Activated naive CD4-positive, alpha-beta T cell treated with anti-CD3 and anti-CD28 coated beads, Interleukin-2, amount 10 ng/mL, durations not matched to agents 5 hours and 36 hours (primary cell): ENCODE results near the gene MAVS. TPM values are rescaled to one million over a fixed set of nuclear protein-coding genes. Genes with fewer than 3 reads are reported as not detected.

Source experiments
- microRNA-seq: library from miRNA; unstranded; fragments of <30 nt; microRNA quantifications from one replicate; pipeline ENCODE4 v1.2.0, GENCODE V29; 2022; ENCODE audit warnings: borderline microRNAs expressed, borderline replicate concordance
- total RNA-seq, 2 experiments: library from RNA; stranded (reverse); gene quantifications; one replicate each; pipeline ENCODE4 v1.2.3, GENCODE V29; 2021

MAVS gene
- total RNA-seq, result 10 to 100 TPM; 35.4 to 36.5 TPM

DNA sequence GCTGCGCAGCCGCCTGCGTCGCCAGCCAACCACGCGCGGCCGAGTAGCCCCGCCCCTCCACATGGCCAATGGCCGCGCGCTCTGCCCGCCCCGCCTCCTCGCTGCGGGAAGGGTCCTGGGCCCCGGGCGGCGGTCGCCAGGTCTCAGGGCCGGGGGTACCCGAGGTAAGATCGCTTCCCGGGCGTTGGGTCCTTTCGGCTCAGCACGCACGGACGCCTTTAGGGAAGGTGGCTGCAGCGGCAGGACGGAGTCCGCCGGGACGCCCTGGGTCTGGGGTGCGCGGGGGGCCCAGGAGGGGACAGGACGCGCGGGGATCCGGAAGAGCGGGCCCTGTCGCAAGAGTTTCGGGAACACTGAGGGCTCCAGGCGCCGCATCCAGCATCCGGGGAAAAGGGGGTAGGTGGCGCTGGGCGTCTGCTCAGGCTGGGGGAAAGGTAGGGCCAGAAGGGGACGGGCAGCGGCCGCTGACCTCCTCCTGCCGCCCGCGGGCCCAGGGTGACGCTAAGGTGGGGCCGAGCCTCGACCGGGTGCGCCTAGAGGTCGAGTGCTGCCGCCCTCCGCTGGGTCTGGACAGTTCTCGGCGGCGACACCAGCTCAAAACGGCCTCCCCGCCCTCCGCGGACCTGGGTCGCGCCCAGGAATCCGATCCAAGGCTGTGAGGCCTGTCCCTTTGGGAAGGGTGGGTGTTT, at the start of gene MAVS:
TSS of gene MAVS (plus strand) at position 95 of the 689 bp plus-strand sequence. CDS start 7,791 bp downstream, outside the sequence.

DNA sequence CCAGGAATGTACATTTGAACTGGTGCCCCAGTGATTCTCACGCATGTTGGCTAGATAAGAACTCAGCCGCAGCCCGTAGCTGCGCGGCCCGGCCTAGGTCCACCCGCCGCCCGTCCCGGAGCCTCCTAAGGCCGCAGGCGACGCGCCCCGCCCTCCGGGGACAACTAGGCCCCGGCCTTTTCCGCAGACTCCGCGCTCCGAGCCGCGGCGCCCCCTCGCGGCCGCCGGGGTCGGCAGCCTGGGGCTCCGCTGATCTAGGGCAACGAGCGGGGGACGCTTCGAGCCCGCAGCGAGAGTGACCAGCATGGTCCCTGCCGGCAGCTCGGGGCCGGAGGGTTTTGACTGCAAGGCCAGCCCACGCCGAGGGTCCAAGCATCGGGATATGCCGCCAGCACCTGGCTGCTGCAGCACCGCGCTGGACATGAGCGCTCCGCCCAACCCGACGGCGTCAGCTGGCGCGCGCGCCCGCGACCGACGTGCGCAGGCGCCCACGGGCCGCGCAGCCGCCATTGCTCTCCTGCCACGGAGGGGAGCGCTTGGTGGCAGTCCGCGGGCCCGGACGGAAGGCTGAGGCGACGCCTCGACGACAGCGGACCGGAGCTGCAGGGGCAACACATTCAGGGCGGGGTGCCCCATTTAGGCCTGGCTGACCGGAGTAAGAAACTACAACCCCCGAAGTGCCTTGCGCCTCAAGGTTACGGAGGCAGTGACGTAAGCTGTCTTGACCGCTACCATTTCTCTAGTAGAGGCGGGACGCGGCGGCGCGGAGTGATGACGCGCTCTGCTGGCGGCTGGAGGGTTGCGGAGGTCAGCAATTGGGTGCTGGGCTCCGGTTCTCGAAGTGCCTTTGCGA, 26.4 kb upstream of the MAVS start, which contains the start of gene AP5S1:
TSS of gene AP5S1 (plus strand) at position 500 of the 853 bp plus-strand sequence. CDS start 1,571 bp downstream, outside the sequence.

DNA sequence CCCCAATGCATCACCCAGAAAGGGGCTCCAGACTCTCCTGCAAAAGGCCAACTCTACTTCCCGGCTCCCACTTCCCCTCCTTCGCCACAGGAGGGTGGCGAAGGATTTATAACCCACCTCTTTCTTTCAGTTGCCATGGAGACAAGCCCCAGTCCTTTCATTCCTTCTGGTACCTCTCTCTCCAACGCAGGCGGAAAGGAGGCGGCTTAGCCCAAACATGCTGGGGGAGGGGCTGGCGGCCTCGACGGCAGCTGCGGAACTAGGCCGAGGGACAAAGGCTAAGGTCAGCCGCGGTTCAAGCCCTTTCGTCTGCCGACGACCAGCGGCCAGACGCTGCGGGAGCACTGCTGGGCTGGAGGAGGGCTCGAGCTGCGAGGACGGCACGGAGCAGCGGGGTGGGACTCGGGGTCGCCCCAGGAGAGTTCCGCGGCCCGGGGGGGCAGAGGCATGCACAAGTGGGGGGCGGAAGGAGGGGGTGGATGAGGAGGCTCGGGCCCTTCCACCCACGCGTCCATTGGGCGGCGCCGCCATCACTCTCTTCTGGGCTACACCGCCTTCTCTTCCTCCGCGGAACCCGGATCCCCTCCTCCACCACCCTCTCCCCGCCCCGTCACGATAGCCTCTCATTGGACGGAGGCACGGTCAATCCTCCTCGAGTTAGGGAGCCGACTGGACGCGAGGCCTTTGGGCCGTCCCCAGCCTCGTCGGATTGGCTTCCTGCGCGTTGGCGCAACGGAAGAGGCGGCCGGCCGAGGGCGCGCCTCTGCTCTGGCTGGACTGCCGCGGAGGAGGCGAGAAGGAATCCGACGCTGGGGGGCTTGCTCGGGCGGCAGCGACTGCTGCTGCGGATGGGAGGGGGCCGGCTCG, 42.2 kb downstream of the MAVS start, which contains the start of gene PANK2:
TSS of gene PANK2 (plus strand) at position 766 of the 867 bp plus-strand sequence.

Small RNAs within 50 kb of the gene (microRNA-seq; reads per million reads assigned to microRNA genes)
- gene MIR103A2 (not detected), gene MIR103B2 (not detected)

Other genes starting within 250 kb of the MAVS start
- not detected for gene GFRA4, start 183.4 kb upstream of the MAVS start, total RNA-seq
- gene ADAM33, start 164.8 kb upstream of the MAVS start, total RNA-seq, result not detected
- not detected for gene SIGLEC1, start 134.2 kb upstream of the MAVS start, total RNA-seq
- gene HSPA12B, start 114.1 kb upstream of the MAVS start, total RNA-seq, result not detected
- 10 to 100 TPM; 22.3 to 24.4 TPM for gene ADISSP, start 79.1 kb upstream of the MAVS start, total RNA-seq
- not detected for gene SPEF1, start 65.4 kb upstream of the MAVS start, total RNA-seq
- 10 to 100 TPM; 60.9 to 62.3 TPM for gene CENPB, start 60.1 kb upstream of the MAVS start, total RNA-seq
- 100 to 1,000 TPM; 332 to 345 TPM for gene CDC25B, start 50.5 kb upstream of the MAVS start, total RNA-seq
- gene AP5S1, start 26.3 kb upstream of the MAVS start, total RNA-seq, result 10 to 100 TPM; 13.0 to 13.5 TPM
- 10 to 100 TPM; 55.5 to 56.1 TPM for gene PANK2, start 42.6 kb downstream of the MAVS start, total RNA-seq
- gene RNF24, start 168.7 kb downstream of the MAVS start, total RNA-seq, result 10 to 100 TPM; 12.5 to 13.2 TPM